Breast epithelium (tissue), 4 donors: ENCODE data around the gene PSMG1. TPM values are rescaled to one million over a fixed set of nuclear protein-coding genes. Genes with fewer than 3 reads are reported as not detected.

Experiments
- DNase-seq, 2 donors: peaks; one replicate each; pipeline ENCODE4 v3.0.0-alpha.2; 2019; ENCODE audit warnings: low spot score in 2 of 2
- H3K27ac ChIP-seq, 2 donors: fragments of 200-600 bp; sonication (generic) in 1 of 2; one replicate each; pipeline ENCODE4 v1.5.1; 2016 to 2019; ENCODE audit warnings: mild to moderate bottlenecking in 1 of 2
- H3K27me3 ChIP-seq, 2 donors: fragments of 200-600 bp; sonication (generic) in 1 of 2; one replicate each; pipeline versions ENCODE4 v1.5.1 to v1.6.0; 2017 to 2019; ENCODE audit warnings: control low read depth in 1 of 2, mild to moderate bottlenecking in 1 of 2
- H3K36me3 ChIP-seq: fragments of 200-600 bp; one replicate; pipeline ENCODE4 v1.5.1; 2019
- H3K4me1 ChIP-seq, 2 donors: fragments of 200-600 bp; sonication (generic); one replicate each; pipeline ENCODE4 v1.5.1; 2016 to 2019; ENCODE audit warnings: control low read depth in 1 of 2
- H3K4me3 ChIP-seq, 3 donors: fragments of 200-600 bp; sonication (generic); 1 replicate in 2 of 3; 2 replicates in 1 of 3; pipeline ENCODE4 v1.5.1; 2016 to 2019; ENCODE audit warnings: mild to moderate bottlenecking in 3 of 3, moderate library complexity in 2 of 3
- H3K9me3 ChIP-seq, 2 donors: fragments of 200-600 bp; sonication (generic) in 1 of 2; one replicate each; pipeline ENCODE4 v1.5.1; 2016 to 2019; ENCODE audit warnings: control low read depth in 1 of 2
- POLR2A ChIP-seq: fragments of 450-650 bp; IDR thresholded peaks from one replicate; pipeline ENCODE4 v1.6.1; 2016; ENCODE audit warnings: antibody characterized with exemption, mild to moderate bottlenecking, moderate library complexity
- POLR2AphosphoS5 ChIP-seq, 3 donors: sonication (generic); formaldehyde crosslinking; IDR thresholded peaks; one replicate each; pipeline ENCODE4 v1.6.1; 2017; ENCODE audit warnings: antibody characterized with exemption in 3 of 3
- intact Hi-C: fragments of 100-400 bp; cut with DNase I; formaldehyde crosslinking; loops from one replicate; pipeline ENCODE4 v1.15.1; 2023; ENCODE audit warnings: low total_unique reads
- total RNA-seq, 3 donors: library from RNA; depleted of rRNA; stranded (reverse); fragments of >200 nt; gene quantifications; one replicate each; pipeline ENCODE4 v1.1.0, GENCODE V29; 2016
- TF ChIP-seq, protein P1 (sequence below), 3 donors: fragments of 450-650 bp; IDR thresholded peaks; one replicate each; pipeline ENCODE4 v1.5.1; 2016 to 2017; ENCODE audit warnings: antibody characterized with exemption in 3 of 3, mild to moderate bottlenecking in 3 of 3, moderate library complexity in 3 of 3

PSMG1 gene
- total RNA-seq, 3 donors from 2014 or later = 19.7 to 25.9 (median 24.7) TPM

GRCh38 chr21:39126486-39126806, 56.8 kb downstream of the PSMG1 start:
- TF ChIP-seq POLR2A (no peak), POLR2AphosphoS5 (IDR thresholded peaks at IDR 0.05) (no peak)
- TF ChIP-seq, protein P1, sequence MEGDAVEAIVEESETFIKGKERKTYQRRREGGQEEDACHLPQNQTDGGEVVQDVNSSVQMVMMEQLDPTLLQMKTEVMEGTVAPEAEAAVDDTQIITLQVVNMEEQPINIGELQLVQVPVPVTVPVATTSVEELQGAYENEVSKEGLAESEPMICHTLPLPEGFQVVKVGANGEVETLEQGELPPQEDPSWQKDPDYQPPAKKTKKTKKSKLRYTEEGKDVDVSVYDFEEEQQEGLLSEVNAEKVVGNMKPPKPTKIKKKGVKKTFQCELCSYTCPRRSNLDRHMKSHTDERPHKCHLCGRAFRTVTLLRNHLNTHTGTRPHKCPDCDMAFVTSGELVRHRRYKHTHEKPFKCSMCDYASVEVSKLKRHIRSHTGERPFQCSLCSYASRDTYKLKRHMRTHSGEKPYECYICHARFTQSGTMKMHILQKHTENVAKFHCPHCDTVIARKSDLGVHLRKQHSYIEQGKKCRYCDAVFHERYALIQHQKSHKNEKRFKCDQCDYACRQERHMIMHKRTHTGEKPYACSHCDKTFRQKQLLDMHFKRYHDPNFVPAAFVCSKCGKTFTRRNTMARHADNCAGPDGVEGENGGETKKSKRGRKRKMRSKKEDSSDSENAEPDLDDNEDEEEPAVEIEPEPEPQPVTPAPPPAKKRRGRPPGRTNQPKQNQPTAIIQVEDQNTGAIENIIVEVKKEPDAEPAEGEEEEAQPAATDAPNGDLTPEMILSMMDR (IDR thresholded peaks at IDR 0.05) = no peak
- no peak for DNase-seq
- Histone ChIP-seq H3K9me3 (peaks cover 14 to 22% of the 10 kb centered on the region in 2 donors), H3K4me3 (no peak overlapping the region), H3K27ac (peak overlapping the region; percentile 4 to 25), H3K27me3 (no peaks in the 10 kb centered on the region), H3K36me3 (no peaks in the 10 kb centered on the region), H3K4me1 (no peaks in the 10 kb centered on the region)
- intact Hi-C loops = loop anchor here (10.0 kb wide), 1 partner anchor 392 kb away; no protein-coding TSS in a partner anchor

- Histone ChIP-seq H3K9me3 (peaks cover 11 to 17% of the 10 kb centered on the region in 2 donors), H3K4me3 (no peak overlapping the region), H3K4me1 (no peaks in the 10 kb centered on the region), H3K27me3 (no peaks in the 10 kb centered on the region), H3K27ac (peak overlapping the region; percentile 4 to 25), H3K36me3 (no peaks in the 10 kb centered on the region)
- TF ChIP-seq, protein P1 (IDR thresholded peaks at IDR 0.05) = peak; percentile 17 to 60 (median 50)
- no peak for TF ChIP-seq POLR2A
- no peak for TF ChIP-seq POLR2AphosphoS5 (IDR thresholded peaks at IDR 0.05)
- DNase-seq = peak in 1 of 2 donors; percentile 45
- intact Hi-C loops = loop anchor here (10.0 kb wide), 1 partner anchor 391 kb away; no protein-coding TSS in a partner anchor
Observed at GRCh38 chr21:39125752-39126485, 57.3 kb downstream of the PSMG1 start.

Other genes starting within 250 kb of the PSMG1 start
- 100 to 1,000 TPM in 2 of 3 donors, 10 to 100 TPM in 1; 65.4 to 128 (median 105) TPM for gene BRWD1, start 130.2 kb upstream of the PSMG1 start, total RNA-seq
- 100 to 1,000 TPM in 2 of 3 donors, 10 to 100 TPM in 1; 68.5 to 166 (median 127) TPM for gene HMGN1, start 165.6 kb upstream of the PSMG1 start, total RNA-seq